ENCODE data around the gene RCAN1. TPM values are rescaled to one million over a fixed set of nuclear protein-coding genes. Genes with fewer than 3 reads are reported as not detected.
A peak's percentile ranks its signal among the peaks of the same experiment; 100 is the strongest.

RCAN1 gene
- total and polyA plus RNA-seq, 2 of the 4 experiments (the other 2 are of a cell fraction) = 53.5 to 175 TPM

- dilution Hi-C loops (cut with HindIII; ENCODE audit: low sequenced_read_pairs, unreplicated experiment) (no loop called here), intact Hi-C loops (cut with micrococcal nuclease) (loop anchor here (1.0 to 5.0 kb wide), 3 partner anchors 18 to 76 kb away; no protein-coding TSS in a partner anchor), in situ Hi-C loops (cut with MboI; ENCODE audit: low sequenced_read_pairs) (no loop called here)
- ATAC-seq (ENCODE audit: low read depth) (peak; percentile 79), DNase-seq (peak; percentile 100)
- Histone ChIP-seq H2AK9ac (replicated peaks; ENCODE audit: low read depth, low read length, poor library complexity) (no peak overlapping the region), H3K23ac (ENCODE audit: low read depth, low read length) (peak overlapping the region; percentile 97), H2BK15ac (ENCODE audit: low read depth, low read length) (peak overlapping the region; percentile 51; the same call in 1 of the 3 replicates), H3K56ac (ENCODE audit: extremely low read depth, insufficient read depth, low read length) (peak overlapping the region; percentile 91), H3K36me3 (ENCODE audit: control insufficient read depth, insufficient read depth, low read length) (peaks cover 17% of the 10 kb centered on the region), H3K4ac (ENCODE audit: low read depth, low read length) (peak overlapping the region; percentile 86), H2BK5ac (ENCODE audit: low read depth, low read length, poor library complexity, severe bottlenecking) (peak overlapping the region; percentile 98), H3K9me3 (ENCODE audit: control insufficient read depth, insufficient read depth, low read length) (no peaks in the 10 kb centered on the region), H3K27me3 (ENCODE audit: control insufficient read depth, insufficient read depth, low read length) (no peaks in the 10 kb centered on the region), H3K9ac (ENCODE audit: low read depth, low read length) (peak overlapping the region; percentile 86), H3K27ac (ENCODE audit: insufficient read depth, low read length) (peak overlapping the region; percentile 58), H4K8ac (ENCODE audit: low read depth in 2 of 2, low read length in 2 of 2) (peak overlapping the region; percentile 60 to 91), H3K79me1 (ENCODE audit: low read depth in 1 of 2, low read length in 2 of 2) (peaks cover 6 to 54% of the 10 kb centered on the region in 2 experiments), H4K91ac (ENCODE audit: insufficient read depth, low read depth, low read length) (peak overlapping the region; percentile 80), H3K4me3 (ENCODE audit: insufficient read depth, low read depth, low read length) (peak overlapping the region; percentile 57), H2AK5ac (ENCODE audit: low read depth, low read length) (peak overlapping the region; percentile 12), H4K5ac (ENCODE audit: low read depth, low read length) (peak overlapping the region; percentile 80), H3K18ac (ENCODE audit: low read depth, low read length) (peak overlapping the region; percentile 91), H3K4me1 (ENCODE audit: control insufficient read depth, insufficient read depth, low read length) (peaks cover 11% of the 10 kb centered on the region), H2BK20ac (ENCODE audit: low read depth, low read length) (peak overlapping the region; percentile 62), H2BK120ac (ENCODE audit: low read depth, low read length) (peak overlapping the region; percentile 84), H3K14ac (replicated peaks; ENCODE audit: low read depth, low read length) (peak overlapping the region; percentile 96), H2AFZ (replicated peaks; ENCODE audit: low read length, poor library complexity) (no peak overlapping the region), H3K4me2 (ENCODE audit: low read depth, low read length) (peak overlapping the region; percentile 80), H4K20me1 (ENCODE audit: insufficient read depth, low read length) (peaks cover 24% of the 10 kb centered on the region), H3K9me1 (ENCODE audit: insufficient read depth, low read length) (peaks cover 6% of the 10 kb centered on the region; the same call in 1 of the 2 replicates)
- ChIA-PET POLR2A (ENCODE audit: unreplicated experiment) (interaction anchor here (0.7 to 2.2 kb wide), 9 partner anchors 9 to 74 kb away, joined by 3 to 12 read pairs (median 4); no protein-coding TSS in a partner anchor), CTCF (interaction anchor here (1.4 to 3.2 kb wide), 2 partner anchors 16 to 76 kb away, joined by 4 to 15 read pairs; no protein-coding TSS in a partner anchor)
- no TSS peak for BruUV-seq (replicated peaks)
- TF ChIP-seq POLR2A (IDR thresholded peaks at IDR 0.05; ENCODE audit: low read depth, low read length) (peak; percentile 99), MAZ (IDR thresholded peaks at IDR 0.05; ENCODE audit: borderline replicate concordance, low read depth, low read length) (peak; percentile 97), CEBPB (IDR thresholded peaks at IDR 0.05; ENCODE audit: low read depth, low read length) (peak; percentile 93), NFE2L2 (IDR thresholded peaks at IDR 0.05; ENCODE audit: low read depth, low read length) (peak; percentile 32), BHLHE40 (IDR thresholded peaks at IDR 0.05; ENCODE audit: low read depth, low read length) (peak; percentile 68), MXI1 (IDR thresholded peaks at IDR 0.05; ENCODE audit: borderline replicate concordance, low read depth, low read length) (peak; percentile 36; the same call in 1 of the 2 replicates), RCOR1 (IDR thresholded peaks at IDR 0.05; ENCODE audit: insufficient replicate concordance, low read length) (no peak), MAFK (IDR thresholded peaks at IDR 0.05; ENCODE audit: low read depth, low read length) (peak; percentile 84), FOS (IDR thresholded peaks at IDR 0.05; ENCODE audit: low read depth, low read length) (peak; percentile 79), SMC3 (IDR thresholded peaks at IDR 0.05; ENCODE audit: low read depth, low read length) (no peak)
- 0% methylated on average over 1 of the region's 10 CpGs; no CpG with 5 or more reads in 1 of the 2 experiments for WGBS, 2 experiments (ENCODE audit: extremely low coverage in 2 of 2, insufficient read length in 1 of 2)
These were observed 88.2 kb downstream of the RCAN1 start for GRCh38 chr21:34526618-34527290.

Measured in IMR-90 (cell line).